GM15510 (cell line): ENCODE data around the gene AIG1.

Experiments used
- POLR2A ChIP-seq: IDR thresholded peaks from 3 replicates; pipeline ENCODE4 v1.6.1; 2011; ENCODE audit warnings: borderline replicate concordance; ENCODE audit not compliant: insufficient read length; ENCODE audit errors: extremely low read depth

Gene AIG1

GRCh38 chr6:143236151-143236798, 175.6 kb downstream of the AIG1 start:
- TF ChIP-seq POLR2A: no peak

GRCh38 chr6:143238306-143238705, 177.6 kb downstream of the AIG1 start:
- no peak for TF ChIP-seq POLR2A

GRCh38 chr6:143241111-143241510, 180.4 kb downstream of the AIG1 start:
- no peak for TF ChIP-seq POLR2A

GRCh38 chr6:143241911-143242310, 181.2 kb downstream of the AIG1 start:
- TF ChIP-seq POLR2A: no peak

GRCh38 chr6:143243786-143244185, 183.1 kb downstream of the AIG1 start:
- TF ChIP-seq POLR2A: no peak

- no peak for TF ChIP-seq POLR2A
These were observed 185.0 kb downstream of the AIG1 start for GRCh38 chr6:143245656-143246055.

GRCh38 chr6:143247586-143247985, 186.9 kb downstream of the AIG1 start:
- TF ChIP-seq POLR2A: no peak

- no peak for TF ChIP-seq POLR2A
These were observed 187.7 kb downstream of the AIG1 start for GRCh38 chr6:143248359-143248758.

- TF ChIP-seq POLR2A: no peak
These were observed 190.6 kb downstream of the AIG1 start for GRCh38 chr6:143251288-143251687.

GRCh38 chr6:143252961-143253360, 192.3 kb downstream of the AIG1 start:
- TF ChIP-seq POLR2A: no peak

GRCh38 chr6:143253586-143253985, 192.9 kb downstream of the AIG1 start:
- no peak for TF ChIP-seq POLR2A

- no peak for TF ChIP-seq POLR2A
These were observed 198.3 kb downstream of the AIG1 start for GRCh38 chr6:143258945-143259344.

GRCh38 chr6:143260857-143261256, 200.2 kb downstream of the AIG1 start:
- TF ChIP-seq POLR2A: no peak

- TF ChIP-seq POLR2A: no peak
These were observed 201.3 kb downstream of the AIG1 start for GRCh38 chr6:143261899-143262436.

- no peak for TF ChIP-seq POLR2A
These were observed 202.2 kb downstream of the AIG1 start for GRCh38 chr6:143262859-143263258.

GRCh38 chr6:143264379-143264778, 203.7 kb downstream of the AIG1 start:
- no peak for TF ChIP-seq POLR2A
